HT1080 (cell line): ENCODE data around the gene P4HA2. TPM values are rescaled to one million over a fixed set of nuclear protein-coding genes. Genes with fewer than 3 reads are reported as not detected.
"Not testable (repeated sequence)": the region's sequence is repeated elsewhere in the genome, so short reads cannot be mapped to it uniquely, and the experiment has no call there.

Experiments used
- DNase-seq: peaks from one replicate; pipeline ENCODE4 v3.0.0-alpha.2; 2015; ENCODE audit warnings: low read depth
- total RNA-seq: library from RNA; depleted of rRNA; stranded (reverse); fragments of >200 nt; shearing (Covaris generic); gene quantifications from 2 replicates; pipeline ENCODE4 v1.2.3, GENCODE V29; 2014

The P4HA2 gene
- total RNA-seq, 1 experiment from 2014 or later: 19.6 TPM

- no peak for DNase-seq
These were observed 23.7 kb downstream of the P4HA2 start for GRCh38 chr5:132203916-132204315.

GRCh38 chr5:132203464-132203818 is 24.2 kb downstream of the P4HA2 start:
- DNase-seq: no peak

GRCh38 chr5:132202711-132203463 is 24.8 kb downstream of the P4HA2 start:
- DNase-seq: no peak

- DNase-seq: no peak
These were observed 28.5 kb downstream of the P4HA2 start for GRCh38 chr5:132199116-132199680.

GRCh38 chr5:132198571-132198970 is 29.1 kb downstream of the P4HA2 start:
- DNase-seq: no peak

GRCh38 chr5:132195727-132196126 is 31.9 kb downstream of the P4HA2 start:
- DNase-seq: no peak

DNA sequence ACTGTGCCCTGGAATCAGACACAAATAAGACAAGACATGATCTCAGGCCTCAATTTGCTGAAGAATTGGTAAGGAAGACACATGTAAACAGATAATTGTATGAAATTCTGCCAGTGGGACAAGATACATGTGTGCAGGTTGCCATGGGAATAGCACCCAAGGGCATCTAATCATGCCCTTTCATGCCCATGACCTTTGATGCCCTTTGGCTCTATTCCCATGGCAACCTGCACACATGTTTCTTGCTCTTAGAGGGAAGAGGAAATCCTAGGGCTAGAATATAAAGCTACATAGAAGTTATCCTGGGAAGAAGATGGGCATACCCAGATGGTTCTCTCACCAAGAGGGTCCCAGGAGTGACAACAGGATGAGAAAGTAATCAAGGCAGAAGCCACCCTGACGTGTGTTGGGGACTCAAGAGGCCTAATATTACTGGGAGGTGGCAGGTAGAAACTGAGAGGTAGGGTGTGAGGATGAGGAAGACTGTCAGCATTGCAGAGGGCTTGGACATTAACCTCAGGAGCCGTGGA is 34.4 kb downstream of the P4HA2 start:
- DNase-seq: no peak

- DNase-seq: peak; percentile 76
These were observed 37.4 kb downstream of the P4HA2 start for GRCh38 chr5:132190161-132190817.

DNA sequence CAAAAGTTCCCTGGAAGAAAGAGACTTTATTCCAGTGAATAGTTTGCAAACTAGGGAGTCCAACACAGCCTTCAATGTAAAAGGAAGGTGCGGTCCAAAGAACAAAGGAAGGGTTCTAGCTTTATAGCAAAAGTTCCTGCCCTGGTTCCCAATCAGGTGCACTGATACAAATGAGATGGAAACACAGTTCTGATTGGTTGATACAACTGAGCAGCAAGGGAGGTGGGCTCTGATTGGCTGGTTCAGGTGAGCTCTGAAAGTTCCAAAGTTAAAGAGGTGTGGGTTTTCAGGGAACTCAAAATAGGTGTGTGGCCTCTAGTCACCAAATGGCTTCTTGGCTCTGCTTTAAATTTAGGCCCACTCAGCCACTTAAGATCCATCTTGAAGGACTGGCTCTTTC is 43.1 kb downstream of the P4HA2 start:
- DNase-seq: no peak

DNA sequence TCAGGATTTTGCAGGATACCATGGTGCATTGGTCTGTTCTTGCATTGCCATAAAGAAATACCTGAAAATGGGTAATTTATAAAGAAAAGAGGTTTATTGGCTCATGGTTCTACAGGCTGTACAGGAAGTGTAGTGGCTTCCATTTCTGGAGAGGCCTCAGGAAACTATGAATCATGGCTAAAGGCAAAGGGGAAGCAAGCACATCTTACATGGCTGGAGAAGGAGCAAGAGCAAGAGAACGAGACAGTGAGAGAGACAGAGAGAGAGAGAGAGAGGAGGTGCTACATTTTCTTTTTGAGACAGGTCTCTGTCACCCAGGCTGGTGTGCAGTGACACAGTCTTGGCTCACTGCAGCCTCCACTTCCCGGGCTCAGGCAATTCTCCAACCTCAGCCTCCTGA is 43.9 kb downstream of the P4HA2 start:
- DNase-seq: peak; percentile 51

DNA sequence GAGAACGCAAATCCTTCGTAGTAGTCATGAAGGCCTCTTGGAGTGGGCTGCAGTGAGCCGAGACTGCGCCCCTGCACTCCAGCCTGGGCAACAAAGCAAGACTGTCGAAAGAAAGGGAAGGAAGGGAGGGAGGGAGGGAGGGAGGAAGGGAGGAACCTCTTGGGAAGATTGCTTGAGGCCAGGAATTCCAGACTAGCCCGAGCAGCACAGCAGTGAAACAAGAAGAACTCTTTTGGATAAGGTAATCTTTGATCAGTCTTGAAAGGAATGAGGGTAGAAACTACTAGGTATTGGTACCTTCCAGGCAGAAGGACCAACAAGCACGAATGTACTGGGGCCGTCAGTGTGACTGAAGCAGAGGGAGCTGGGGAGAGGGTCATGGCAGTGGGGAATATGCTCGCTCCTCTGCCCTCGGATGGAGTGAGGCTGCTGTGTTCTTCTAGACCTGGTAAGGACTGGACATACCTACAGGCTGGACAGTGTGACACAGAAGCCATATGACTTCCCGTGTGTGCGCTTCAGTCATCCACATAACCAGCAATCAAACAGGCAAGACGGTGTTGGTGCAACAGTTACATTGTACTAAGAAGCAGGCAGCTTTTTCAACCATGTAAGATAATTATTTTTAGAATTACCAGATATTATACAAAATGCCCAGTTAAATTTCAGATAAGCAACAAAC is 45.2 kb downstream of the P4HA2 start:
- no peak for DNase-seq

DNA sequence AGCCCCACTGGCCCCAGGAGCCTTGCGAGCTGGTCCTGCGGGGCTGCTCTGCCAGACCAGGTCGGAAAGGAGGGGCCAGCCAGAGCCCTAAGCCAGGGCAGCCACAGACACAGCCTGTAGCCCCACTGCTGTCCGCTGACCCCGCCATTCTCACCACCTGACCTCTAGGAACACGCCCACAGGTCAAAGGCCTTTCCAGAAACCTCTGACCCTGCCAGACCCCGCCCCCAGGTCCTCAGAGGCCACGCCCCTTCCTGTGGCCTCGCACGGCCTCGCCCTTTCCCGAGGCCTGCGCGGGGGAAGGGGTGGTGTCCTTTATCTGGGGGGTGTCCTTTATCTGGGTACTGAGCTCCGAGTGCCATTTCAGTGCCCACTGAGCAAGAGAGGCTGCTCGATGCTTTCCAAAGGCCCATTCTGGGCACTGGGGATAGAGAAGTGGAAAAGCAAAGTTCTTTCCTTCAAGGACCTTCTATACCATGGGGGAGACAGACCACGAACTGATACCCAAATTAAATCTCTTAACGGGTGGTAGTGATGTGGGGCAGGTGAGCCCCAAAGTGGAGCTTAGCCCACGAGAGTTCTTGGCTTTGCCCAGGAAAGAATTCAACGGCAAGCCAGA is 46.5 kb downstream of the P4HA2 start:
- no peak for DNase-seq

DNA sequence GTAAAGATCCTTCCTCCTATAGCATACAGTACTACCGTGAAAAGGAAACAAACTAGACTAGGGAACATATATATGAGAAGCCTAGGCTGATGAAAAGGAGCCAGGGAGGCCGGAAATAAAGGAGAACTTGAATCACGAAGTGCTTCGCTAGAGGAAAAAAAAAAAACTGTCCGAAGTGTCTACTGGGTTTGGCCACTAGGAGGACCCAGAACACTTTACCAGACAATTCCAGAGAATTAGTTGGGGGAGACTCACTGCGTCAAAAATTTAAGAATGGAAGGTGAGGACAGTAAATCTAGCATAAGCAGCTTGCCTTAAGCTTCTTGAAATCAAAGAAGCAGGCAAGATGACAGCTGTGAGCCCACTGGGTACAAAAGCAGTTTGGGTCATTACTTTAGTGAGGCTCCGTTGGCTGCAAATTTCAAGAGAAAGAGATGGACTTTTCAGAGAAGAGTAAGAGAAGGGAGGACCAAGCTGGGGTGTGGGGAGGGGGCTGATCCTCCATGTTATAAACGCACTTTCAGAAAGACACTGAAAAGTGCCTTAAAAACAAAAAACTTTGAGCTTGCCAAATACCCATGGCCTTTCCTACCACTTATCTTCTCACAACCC is 47.4 kb downstream of the P4HA2 start:
- peak; percentile 76 for DNase-seq

GRCh38 chr5:132179405-132179804 is 48.2 kb downstream of the P4HA2 start:
- DNase-seq: no peak

- DNase-seq: no peak
These were observed 49.9 kb downstream of the P4HA2 start for GRCh38 chr5:132177691-132178149.

- DNase-seq: peak; percentile 10
These were observed 50.7 kb downstream of the P4HA2 start for GRCh38 chr5:132176987-132177386.

DNA sequence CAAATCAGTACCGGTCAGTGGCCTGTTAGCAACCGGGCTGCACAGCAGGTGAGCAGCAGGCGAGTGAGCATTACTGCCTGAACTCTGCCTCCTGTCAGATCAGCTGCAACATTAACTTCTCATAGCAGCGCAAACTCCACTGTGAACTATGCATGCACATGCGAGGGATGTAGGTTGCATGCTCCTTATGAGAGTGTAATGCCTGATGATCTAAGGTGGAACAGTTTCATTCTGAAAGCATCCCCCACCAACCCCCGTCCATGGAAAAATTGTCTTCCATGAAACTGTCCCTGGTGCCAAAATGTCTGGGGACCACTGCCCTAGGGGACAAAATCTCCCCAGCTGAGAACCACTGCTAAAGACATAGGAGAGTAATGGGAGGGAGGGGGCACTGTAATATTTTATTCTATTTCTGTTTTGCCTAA is 51.1 kb downstream of the P4HA2 start:
- DNase-seq: no peak

GRCh38 chr5:132162945-132163344 is 64.7 kb downstream of the P4HA2 start:
- DNase-seq: no peak

DNA sequence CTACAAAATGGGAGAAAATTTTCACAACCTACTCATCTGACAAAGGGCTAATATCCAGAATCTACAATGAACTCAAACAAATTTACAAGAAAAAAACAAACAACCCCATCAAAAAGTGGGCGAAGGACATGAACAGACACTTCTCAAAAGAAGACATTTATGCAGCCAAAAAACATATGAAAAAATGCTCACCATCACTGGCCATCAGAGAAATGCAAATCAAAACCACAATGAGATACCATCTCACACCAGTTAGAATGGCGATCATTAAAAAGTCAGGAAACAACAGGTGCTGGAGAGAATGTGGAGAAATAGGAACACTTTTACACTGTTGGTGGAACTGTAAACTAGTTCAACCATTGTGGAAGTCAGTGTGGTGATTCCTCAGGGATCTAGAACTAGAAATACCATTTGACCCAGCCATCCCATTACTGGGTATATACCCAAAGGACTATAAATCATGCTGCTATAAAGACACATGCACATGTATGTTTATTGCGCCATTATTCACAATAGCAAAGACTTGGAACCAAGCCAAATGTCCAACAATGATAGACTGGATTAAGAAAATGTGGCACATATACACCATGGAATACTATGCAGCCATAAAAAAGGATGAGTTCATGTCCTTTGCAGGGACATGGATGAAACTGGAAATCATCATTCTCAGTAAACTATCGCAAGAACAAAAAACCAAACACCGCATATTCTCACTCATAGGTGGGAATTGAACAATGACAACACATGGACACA is 65.9 kb downstream of the P4HA2 start:
- not testable (repeated sequence) for DNase-seq

GRCh38 chr5:132156413-132156812 is 71.2 kb downstream of the P4HA2 start:
- DNase-seq: no peak
